HepG2 (cell line): ENCODE results near the gene TOP2B. TPM values are rescaled to one million over a fixed set of nuclear protein-coding genes. Genes with fewer than 3 reads are reported as not detected.
A peak's percentile ranks its signal among the peaks of the same experiment; 100 is the strongest.

Experiments
- ATRX ChIP-seq: sonication (generic); formaldehyde crosslinking; IDR thresholded peaks from 2 replicates; pipeline ENCODE4 v1.4.0; 2020; ENCODE audit warnings: missing genetic modification reagents, borderline replicate concordance
- DPF2 ChIP-seq: sonication (generic); formaldehyde crosslinking; IDR thresholded peaks from 2 replicates; pipeline ENCODE4 v1.4.0; 2020; ENCODE audit warnings: mild to moderate bottlenecking, low read depth, missing genetic modification reagents, borderline replicate concordance
- EED ChIP-seq: sonication (generic); formaldehyde crosslinking; IDR thresholded peaks from 2 replicates; pipeline ENCODE4 v1.5.0; 2020; ENCODE audit warnings: mild to moderate bottlenecking, missing genetic modification reagents
- FOXO1 ChIP-seq: sonication (generic); formaldehyde crosslinking; IDR thresholded peaks from 2 replicates; pipeline ENCODE4 v1.4.0; 2020; ENCODE audit warnings: missing genetic modification reagents
- HBP1 ChIP-seq: IDR thresholded peaks from 2 replicates; pipeline ENCODE4 v1.6.1; 2016; ENCODE audit warnings: low read depth, control low read depth
- HIVEP1 ChIP-seq: sonication (generic); formaldehyde crosslinking; IDR thresholded peaks from 2 replicates; pipeline ENCODE4 v1.4.0; 2020; ENCODE audit warnings: mild to moderate bottlenecking, missing genetic modification reagents
- HOXA3 ChIP-seq: sonication (generic); formaldehyde crosslinking; IDR thresholded peaks from 2 replicates; pipeline ENCODE4 v1.5.0; 2020; ENCODE audit warnings: missing genetic modification reagents
- IRF2 ChIP-seq: IDR thresholded peaks from 2 replicates; pipeline ENCODE4 v1.6.1; 2018; ENCODE audit warnings: missing genetic modification reagents, missing compliant biosample characterization
- KDM5A ChIP-seq: fragments of 200-600 bp; sonication (generic); IDR thresholded peaks from 2 replicates; pipeline ENCODE4 v1.7.0; 2018; ENCODE audit warnings: antibody characterized with exemption, mild to moderate bottlenecking, low read length, borderline replicate concordance
- NFIB ChIP-seq: sonication (generic); formaldehyde crosslinking; IDR thresholded peaks from 2 replicates; pipeline ENCODE4 v1.9.0; 2021; ENCODE audit warnings: missing genetic modification reagents, mild to moderate bottlenecking, borderline replicate concordance
- YEATS2 ChIP-seq: sonication (generic); formaldehyde crosslinking; IDR thresholded peaks from 2 replicates; pipeline ENCODE4 v1.4.0; 2020; ENCODE audit warnings: missing genetic modification reagents, borderline replicate concordance
- YEATS4 ChIP-seq: sonication (generic); formaldehyde crosslinking; IDR thresholded peaks from 2 replicates; pipeline ENCODE4 v1.4.0; 2020; ENCODE audit warnings: missing genetic modification reagents, borderline replicate concordance
- ZBTB7A ChIP-seq: sonication (generic); formaldehyde crosslinking; IDR thresholded peaks from 2 replicates; pipeline ENCODE4 v1.8.0; 2022; ENCODE audit warnings: mild to moderate bottlenecking, missing genetic modification reagents
- ZNF10 ChIP-seq: sonication (generic); formaldehyde crosslinking; IDR thresholded peaks from 2 replicates; pipeline ENCODE4 v1.4.0; 2020; ENCODE audit warnings: mild to moderate bottlenecking, low read depth, missing genetic modification reagents, borderline replicate concordance
- ZNF143 ChIP-seq: sonication (generic); formaldehyde crosslinking; IDR thresholded peaks from 2 replicates; pipeline ENCODE4 v1.4.0; 2020; ENCODE audit warnings: missing genetic modification reagents
- ZNF431 ChIP-seq: sonication (generic); formaldehyde crosslinking; IDR thresholded peaks from 2 replicates; pipeline ENCODE4 v1.9.0; 2022; ENCODE audit warnings: missing genetic modification reagents, low read depth, mild to moderate bottlenecking, borderline replicate concordance
- ZNF557 ChIP-seq: sonication (generic); formaldehyde crosslinking; IDR thresholded peaks from 2 replicates; pipeline ENCODE4 v1.4.0; 2020; ENCODE audit warnings: missing genetic modification reagents
- ZNF790 ChIP-seq: sonication (generic); formaldehyde crosslinking; IDR thresholded peaks from 2 replicates; pipeline ENCODE4 v1.8.0; 2022; ENCODE audit warnings: missing genetic modification reagents, mild to moderate bottlenecking, borderline replicate concordance
- ZNF878 ChIP-seq: sonication (generic); formaldehyde crosslinking; IDR thresholded peaks from 2 replicates; pipeline ENCODE4 v1.8.1; 2023; ENCODE audit warnings: mild to moderate bottlenecking, missing genetic modification reagents, moderate library complexity
- ZUFSP ChIP-seq: sonication (generic); formaldehyde crosslinking; IDR thresholded peaks from 2 replicates; pipeline ENCODE4 v1.9.0; 2021; ENCODE audit warnings: missing genetic modification reagents, mild to moderate bottlenecking, borderline replicate concordance
- polyA plus RNA-seq, 8 experiments: library from polyadenylated mRNA; depleted of rRNA in 3 of 8; stranded (reverse) in 7 of 8; unstranded in 1 of 8; fragments of >200 nt; fragmentation: Illumina TruSeq in 4 of 8; extraction: Trizol in 4 of 8; gene quantifications; 2 replicates each; pipeline versions ENCODE4 v1.2.1 to v1.2.3, GENCODE V29; 2011 to 2016; ENCODE audit warnings: low read depth in 4 of 8, missing spikeins in 1 of 8, mixed read lengths in 1 of 8; ENCODE audit not compliant: insufficient read depth in 1 of 8
- total RNA-seq, 5 experiments: library from RNA; depleted of rRNA; stranded (reverse); fragments of >200 nt; fragmentation: Illumina TruSeq; extraction: Trizol; gene quantifications; 2 replicates each; pipeline ENCODE4 v1.2.3, GENCODE V29; 2016; ENCODE audit warnings: low read depth in 1 of 5
- TF ChIP-seq, protein P1 (sequence below): sonication (generic); formaldehyde crosslinking; IDR thresholded peaks from 2 replicates; pipeline ENCODE4 v1.5.1; 2020; ENCODE audit warnings: missing genetic modification reagents, mild to moderate bottlenecking, borderline replicate concordance

The TOP2B gene
- total and polyA plus RNA-seq, 2 of the 13 experiments (the other 11 are each of a cell fraction or from before 2014, with no cell fraction given): 27.6 to 88.1 TPM

- no peak for TF ChIP-seq ZUFSP (CRISPR knock-in tag)
- TF ChIP-seq DPF2 (CRISPR knock-in tag): no peak
- TF ChIP-seq ZNF790 (CRISPR knock-in tag): no peak
- TF ChIP-seq ZNF10 (CRISPR knock-in tag): no peak
- TF ChIP-seq FOXO1: peak; percentile 33; the same call in 1 of the 2 replicates
- TF ChIP-seq KDM5A: no peak
- no peak for TF ChIP-seq EED (CRISPR knock-in tag)
- no peak for TF ChIP-seq HIVEP1 (CRISPR knock-in tag)
- TF ChIP-seq HBP1 (CRISPR knock-in tag): no peak
- TF ChIP-seq ZNF431 (CRISPR knock-in tag): no peak
- no peak; the same call in 1 of the 2 replicates for TF ChIP-seq HOXA3 (CRISPR knock-in tag)
- TF ChIP-seq ZNF557: no peak
- no peak for TF ChIP-seq ZNF143 (CRISPR knock-in tag)
- no peak for TF ChIP-seq ZBTB7A (CRISPR knock-in tag)
- no peak for TF ChIP-seq YEATS4 (CRISPR knock-in tag)
- no peak for TF ChIP-seq YEATS2 (CRISPR knock-in tag)
- TF ChIP-seq, protein P1, sequence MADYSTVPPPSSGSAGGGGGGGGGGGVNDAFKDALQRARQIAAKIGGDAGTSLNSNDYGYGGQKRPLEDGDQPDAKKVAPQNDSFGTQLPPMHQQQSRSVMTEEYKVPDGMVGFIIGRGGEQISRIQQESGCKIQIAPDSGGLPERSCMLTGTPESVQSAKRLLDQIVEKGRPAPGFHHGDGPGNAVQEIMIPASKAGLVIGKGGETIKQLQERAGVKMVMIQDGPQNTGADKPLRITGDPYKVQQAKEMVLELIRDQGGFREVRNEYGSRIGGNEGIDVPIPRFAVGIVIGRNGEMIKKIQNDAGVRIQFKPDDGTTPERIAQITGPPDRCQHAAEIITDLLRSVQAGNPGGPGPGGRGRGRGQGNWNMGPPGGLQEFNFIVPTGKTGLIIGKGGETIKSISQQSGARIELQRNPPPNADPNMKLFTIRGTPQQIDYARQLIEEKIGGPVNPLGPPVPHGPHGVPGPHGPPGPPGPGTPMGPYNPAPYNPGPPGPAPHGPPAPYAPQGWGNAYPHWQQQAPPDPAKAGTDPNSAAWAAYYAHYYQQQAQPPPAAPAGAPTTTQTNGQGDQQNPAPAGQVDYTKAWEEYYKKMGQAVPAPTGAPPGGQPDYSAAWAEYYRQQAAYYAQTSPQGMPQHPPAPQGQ (CRISPR knock-in tag): no peak
- TF ChIP-seq IRF2 (CRISPR knock-in tag): 0 out of 2 replicates have a peak, but pooled peaks have one; percentile 34
- TF ChIP-seq ZNF878 (CRISPR knock-in tag): no peak
- TF ChIP-seq ATRX (CRISPR knock-in tag): no peak
- TF ChIP-seq NFIB: no peak
Measured at GRCh38 chr3:25664812-25665314, at the start of gene TOP2B (continued).
